ENCODE data around the gene CSGALNACT2. TPM values are rescaled to one million over a fixed set of nuclear protein-coding genes. Genes with fewer than 3 reads are reported as not detected.

CSGALNACT2 gene
- total RNA-seq, 1 experiment from 2014 or later: 3.0 TPM

DNA sequence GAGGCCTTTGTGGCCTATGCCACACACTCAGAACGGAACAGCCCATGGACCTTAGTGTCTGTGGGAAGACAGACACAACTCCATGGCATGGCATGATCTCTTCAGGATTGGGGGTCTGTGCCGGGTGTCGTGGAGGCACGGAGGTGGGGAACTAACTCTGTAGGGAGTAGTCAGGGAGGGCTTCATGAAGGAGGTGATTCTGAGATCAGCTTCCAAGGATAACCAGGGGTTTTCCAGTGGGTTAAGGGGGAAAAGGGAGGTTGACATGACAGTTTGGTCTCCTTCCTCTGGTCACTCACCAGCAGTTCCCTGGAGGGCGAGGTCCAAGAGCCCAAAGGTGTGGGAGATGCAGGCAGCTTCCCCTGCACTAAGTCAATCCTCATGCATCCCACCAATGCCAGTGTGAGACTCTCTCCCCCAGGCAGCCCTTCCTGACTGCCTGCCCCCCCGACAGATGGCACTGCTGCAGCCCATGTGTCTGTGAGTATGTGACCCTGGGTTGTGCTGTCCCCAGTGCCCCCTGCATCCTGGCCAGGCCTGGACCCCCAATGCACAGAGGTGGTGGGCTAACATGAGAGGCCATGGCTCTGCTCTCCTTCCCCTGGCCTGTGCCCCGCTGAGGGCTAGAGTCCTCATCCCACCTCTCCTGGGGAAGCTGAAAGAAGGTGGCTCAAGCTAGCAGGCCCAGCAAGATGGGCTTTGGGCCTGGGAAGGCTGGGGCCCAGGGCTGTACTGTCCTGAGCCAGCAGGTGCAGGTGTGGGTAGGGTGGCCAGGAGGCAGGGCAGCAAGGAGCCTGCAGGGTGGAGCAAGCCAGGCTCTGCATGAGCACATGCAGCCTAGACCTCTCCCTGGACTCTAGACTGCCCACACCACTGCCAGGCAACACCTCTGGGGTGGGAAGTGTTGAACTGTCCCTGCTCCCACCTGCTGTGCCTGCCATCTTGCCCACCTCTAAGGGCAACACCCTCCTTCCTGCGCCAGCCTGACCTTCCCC is 88.9 kb downstream of the CSGALNACT2 start:
- DNase-seq (ENCODE audit: low read depth): no peak

DNA sequence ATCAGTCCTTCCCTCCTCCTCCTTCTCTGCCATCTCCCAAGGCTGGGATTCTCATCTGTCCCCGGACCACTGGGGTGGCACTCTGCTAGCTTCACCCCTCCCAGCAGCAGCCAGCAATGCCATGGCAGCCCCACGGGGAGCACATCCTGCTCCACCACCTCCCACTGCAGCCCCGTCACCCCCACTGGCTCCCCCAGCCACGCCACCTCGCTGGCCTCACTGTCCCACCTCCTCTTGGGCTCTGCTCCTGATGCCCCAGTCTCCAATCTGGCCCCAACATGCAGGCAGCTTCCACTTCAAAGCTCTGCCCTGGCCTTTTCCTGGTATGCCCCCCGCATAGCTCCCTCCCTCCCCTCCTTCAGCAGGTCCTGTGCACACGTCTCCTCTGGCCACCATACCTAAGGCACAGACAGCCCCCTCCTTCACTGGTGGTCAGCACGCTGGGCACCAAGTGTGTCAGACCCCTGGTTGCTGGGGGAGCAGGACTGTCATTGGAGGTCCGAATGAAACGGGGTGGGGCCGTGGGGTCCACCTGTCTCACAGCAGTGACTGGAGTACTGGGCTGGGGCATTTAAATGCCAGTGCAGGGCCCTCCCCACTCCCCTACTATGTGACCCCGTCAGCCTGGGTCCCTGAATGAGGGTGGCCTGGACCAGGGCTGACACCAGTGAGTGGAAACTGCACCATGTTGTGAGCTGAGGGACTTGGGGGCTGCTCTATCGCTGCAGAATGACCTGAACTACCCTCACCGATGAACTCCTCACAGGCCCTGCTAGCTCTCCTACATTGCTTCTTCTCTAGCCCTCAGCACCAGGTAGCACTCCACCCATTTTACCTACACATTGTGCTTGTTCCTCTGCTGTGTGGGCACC is 89.9 kb downstream of the CSGALNACT2 start:
- no peak for DNase-seq (ENCODE audit: low read depth)

DNA sequence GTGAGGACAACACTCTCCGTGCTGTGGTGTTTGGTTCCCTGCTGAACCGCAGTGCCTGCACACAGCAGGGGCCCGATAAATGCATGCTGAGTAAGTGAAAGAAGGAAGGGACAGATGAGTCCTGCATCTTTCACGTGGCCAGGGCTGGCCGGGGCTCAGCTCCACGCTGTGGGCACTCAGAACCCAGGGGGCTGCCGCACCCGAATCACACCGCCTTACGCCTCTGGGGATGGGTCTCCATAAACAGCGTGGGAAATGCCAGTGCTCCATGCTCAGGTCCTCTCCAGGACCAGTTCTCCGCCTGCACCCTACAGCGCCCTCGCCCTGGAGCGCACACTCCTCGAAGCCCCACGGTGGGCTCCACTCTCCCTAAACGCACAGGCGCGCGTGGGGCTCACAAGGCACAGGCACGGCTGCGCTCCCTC is 90.5 kb downstream of the CSGALNACT2 start:
- no peak for DNase-seq (ENCODE audit: low read depth)

DNA sequence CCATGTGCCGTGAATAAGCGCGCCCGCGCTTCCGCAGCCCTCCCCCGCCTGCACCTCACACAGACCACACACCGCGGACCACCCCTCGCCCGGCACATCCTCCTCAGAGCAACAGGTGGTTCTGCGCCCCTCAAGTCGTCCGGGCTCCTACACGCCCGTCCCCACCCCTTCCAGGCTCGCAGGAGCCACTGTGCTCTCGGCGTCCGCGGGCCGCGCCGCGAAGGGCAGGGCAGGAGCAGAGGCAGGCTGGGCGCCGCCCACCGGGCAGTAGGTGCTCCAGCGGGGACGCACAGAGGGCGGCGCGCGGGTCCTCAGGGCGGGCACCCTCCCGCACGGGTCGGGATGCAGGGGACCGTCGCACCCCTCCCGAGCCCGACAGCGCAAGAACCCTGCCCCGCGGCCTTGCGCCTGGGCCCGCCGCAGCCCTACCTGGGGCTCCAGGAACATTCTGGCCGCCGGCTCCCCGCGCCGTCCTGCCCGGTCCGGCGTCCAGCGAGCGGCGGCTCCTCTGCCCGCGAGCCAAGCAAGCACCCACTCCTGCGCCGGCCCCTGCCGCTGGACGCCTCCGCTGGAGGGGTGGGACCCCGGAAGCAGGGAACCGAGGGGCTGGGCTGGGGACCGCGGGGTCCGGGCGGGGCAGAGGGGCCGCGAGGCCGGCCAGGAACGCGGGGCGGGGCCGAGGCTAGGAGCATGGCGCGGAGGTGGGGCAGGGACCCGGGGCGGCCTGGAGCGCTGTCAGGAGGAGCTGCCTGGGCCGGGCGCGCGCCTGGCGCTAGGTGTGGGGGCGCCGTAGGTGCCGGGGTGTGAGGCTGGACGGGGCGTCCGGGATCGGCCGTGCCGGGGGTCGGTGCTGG is 91.2 kb downstream of the CSGALNACT2 start:
- DNase-seq (ENCODE audit: low read depth): no peak

DNA sequence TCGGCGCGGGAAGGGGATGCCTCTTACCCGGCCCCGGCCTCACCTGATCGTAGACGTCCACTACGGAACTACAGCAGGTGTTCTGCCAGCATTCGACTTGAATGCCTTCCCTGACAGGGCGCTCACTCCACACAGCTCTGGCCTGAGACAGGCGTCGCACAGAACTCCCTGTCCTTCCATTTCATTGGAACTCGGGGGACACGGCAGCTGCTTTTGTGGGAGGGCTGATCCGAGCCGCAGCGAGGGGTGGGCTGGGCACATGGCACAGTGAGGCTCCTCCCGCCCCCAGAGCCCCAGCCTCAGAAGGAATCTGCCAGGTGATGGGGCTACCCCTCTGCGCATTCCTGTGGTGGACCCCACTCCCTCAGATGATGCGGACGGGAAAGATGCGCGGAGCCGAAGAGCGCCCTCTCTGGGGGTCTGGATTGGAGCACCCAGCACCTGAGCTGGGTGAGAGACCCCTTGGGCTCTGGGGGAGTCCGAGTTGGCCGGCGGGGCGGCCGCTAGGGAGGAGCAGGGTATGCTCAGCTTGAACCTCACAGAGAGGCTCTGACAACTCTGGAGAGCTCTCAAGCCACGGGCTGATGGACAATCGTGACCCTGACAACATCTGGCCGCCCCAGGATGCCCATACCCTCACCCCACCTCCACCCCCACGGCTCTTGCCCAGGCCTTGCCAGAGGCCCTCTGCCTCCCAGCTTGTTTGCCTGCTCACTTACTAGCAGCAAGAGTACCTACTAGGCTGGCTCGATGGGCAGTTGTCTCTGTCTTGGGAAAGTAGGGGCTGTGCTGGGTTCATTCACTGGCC is 92.1 kb downstream of the CSGALNACT2 start:
- no peak for DNase-seq (ENCODE audit: low read depth)

DNA sequence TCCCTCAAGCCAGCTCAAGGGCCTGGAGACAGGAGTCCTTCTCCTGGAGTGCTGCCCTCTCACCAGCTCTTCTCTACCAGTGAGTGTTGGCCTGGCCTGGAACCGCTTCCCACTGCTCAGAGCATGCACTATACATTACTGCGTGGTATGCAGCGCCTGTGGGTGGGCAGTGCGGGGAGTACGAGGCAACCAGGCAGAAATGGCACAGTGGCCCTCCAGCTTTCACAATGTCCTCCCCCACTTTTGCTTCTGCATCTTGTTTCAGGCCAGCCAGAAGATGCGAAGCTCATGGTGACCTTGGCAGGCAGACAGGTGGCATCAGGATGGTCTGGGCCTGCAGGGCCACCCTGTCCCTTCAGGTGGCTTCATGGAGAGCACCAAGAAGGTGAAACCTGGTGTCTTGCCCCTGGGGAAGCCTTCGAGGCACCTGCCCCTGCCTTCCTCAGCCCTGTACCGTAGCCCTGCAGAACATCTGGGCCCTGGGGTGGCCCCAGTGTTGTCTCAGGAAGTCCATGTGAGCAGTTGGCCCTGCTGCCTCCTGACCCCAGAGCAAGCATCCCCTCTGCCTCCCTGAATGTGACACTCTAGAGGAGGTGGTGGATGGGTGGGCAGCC is 92.8 kb downstream of the CSGALNACT2 start:
- DNase-seq (ENCODE audit: low read depth): no peak

DNA sequence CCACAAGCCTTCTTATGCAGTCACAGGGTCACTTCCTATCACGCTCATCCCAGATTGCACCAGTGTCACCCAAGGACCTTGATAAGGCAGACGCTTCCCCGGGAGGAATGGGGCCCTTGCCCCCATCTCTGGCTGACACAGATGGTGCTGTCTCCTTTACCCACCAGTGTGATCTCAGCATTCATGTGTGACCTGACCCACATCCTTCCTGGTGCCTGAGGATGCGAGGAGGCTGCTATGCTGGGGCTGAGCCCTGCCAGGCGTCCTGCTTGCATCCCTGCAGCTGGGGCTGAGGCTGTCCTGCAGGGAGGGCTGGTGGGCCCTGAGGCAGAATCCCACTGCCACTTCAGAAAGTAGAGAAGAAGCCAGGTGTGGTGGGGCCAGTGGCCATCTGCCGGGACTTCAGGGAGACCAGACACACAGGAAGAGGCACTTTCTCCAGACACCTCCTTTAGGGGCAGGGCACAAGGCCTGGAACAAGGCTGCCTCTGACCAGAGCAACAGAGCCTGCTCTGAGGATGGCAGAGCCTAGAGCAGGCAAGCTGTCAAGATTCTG is 93.4 kb downstream of the CSGALNACT2 start:
- no peak for DNase-seq (ENCODE audit: low read depth)

DNA sequence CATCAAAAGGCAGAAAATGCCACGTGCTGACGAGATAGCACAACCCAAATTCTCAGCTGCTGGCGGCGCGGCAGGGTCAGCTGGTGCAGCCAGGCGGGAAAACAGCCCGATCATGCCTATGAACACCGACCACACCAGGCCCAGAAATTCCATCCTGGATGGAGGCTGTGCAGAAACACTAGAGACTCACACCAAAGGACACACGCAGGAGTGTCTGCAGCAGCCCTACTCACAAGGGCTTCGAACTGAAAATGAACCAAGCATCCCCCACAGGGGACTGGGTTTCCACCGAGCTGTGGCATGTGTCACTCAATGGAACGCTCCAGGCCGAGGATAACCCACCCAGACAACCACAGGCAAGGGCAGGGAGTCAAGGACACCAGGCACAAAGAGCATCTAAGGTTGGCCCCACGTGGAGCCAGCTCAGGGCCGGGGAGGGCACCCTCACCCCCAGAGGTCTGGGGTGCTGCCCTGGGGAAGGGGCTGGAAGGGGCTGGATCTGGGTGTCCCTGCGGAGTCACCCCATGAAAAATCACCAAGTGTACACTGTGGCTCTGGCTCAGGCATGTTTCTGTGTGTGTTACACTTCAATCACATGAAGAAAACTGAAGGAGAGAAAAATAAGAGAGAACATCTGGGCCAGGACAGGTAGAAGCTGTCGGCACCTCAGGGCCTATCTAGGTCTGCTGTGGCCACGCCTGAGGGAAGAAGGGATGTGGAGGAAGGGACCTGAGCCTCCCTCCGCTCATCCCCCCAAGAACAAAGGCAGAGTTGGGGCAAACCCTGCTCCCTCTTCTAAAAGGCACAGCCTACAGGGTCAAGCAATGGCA is 95.6 kb downstream of the CSGALNACT2 start:
- no peak for DNase-seq (ENCODE audit: low read depth)

DNA sequence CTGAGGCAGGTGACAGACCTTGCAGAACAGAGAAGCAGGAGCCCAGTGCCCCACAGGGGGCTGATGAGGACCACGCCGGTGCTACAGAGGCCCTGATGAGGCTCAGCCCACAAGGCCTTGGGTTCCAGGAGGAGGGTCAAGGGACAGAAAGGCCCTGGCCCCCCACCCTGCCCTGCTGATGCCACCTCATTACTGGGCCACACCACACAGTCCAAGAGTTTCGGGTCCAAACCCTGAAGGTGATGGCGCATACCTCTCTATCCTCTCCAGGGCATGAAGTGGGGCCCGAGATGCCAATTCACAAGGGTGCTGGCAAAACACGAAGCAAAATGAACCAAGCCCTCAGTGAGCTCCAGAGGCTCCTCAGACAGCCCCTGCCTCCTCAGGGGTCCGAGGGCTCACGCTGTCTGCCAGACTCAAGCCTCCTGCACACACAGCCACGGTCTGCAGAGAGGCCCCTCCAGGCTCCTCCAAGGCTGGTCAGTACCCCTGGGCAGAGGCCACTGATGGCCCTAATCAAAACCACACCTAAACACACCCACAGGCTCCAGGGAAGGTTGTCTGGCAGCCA is 96.3 kb downstream of the CSGALNACT2 start:
- DNase-seq (ENCODE audit: low read depth): no peak

Other genes starting within 250 kb of the CSGALNACT2 start
- gene RET, start 61.4 kb upstream of the CSGALNACT2 start, total RNA-seq (2014; rRNA removed; shearing (Covaris generic)): 0.03 and 0.06 TPM in 2 replicates
- gene RASGEF1A, start 128.6 kb downstream of the CSGALNACT2 start, total RNA-seq (2014; rRNA removed; shearing (Covaris generic)): not detected in 2 replicates
- not detected in 2 replicates for gene FXYD4, start 233.2 kb downstream of the CSGALNACT2 start, total RNA-seq (2014; rRNA removed; shearing (Covaris generic))